Measurements from ENCODE around the gene RFX1. TPM values are rescaled to one million over a fixed set of nuclear protein-coding genes. Genes with fewer than 3 reads are reported as not detected.

Gene RFX1
- total and polyA plus RNA-seq, 8 donors, result 0.58 to 27.2 (median 3.3) TPM

GRCh38 chr19:13989487-13989886 lies 16.6 kb downstream of the RFX1 start:
- Histone ChIP-seq H3K9me3 (no peaks in the 10 kb centered on the region), H3K36me3 (peaks cover 4 to 58% (median 55%) of the 10 kb centered on the region in 4 donors), H3K4me3 (no peak overlapping the region), H3K4me1 (peaks cover 15 to 36% (median 22%) of the 10 kb centered on the region in 4 donors), H3K27ac (no peak overlapping the region), H3K27me3 (no peaks in the 10 kb centered on the region)
- WGBS, 5 donors, result 84 to 90% (median 89%) methylated on average over 7 of the region's 7 CpGs
- TF ChIP-seq CTCF (IDR thresholded peaks at IDR 0.05), result no peak
- no peak for TF ChIP-seq POLR2AphosphoS5 (IDR thresholded peaks at IDR 0.05)
- no peak for TF ChIP-seq POLR2A (IDR thresholded peaks at IDR 0.05)
- TF ChIP-seq EP300 (IDR thresholded peaks at IDR 0.05), result no peak
- intact Hi-C loops (cut with DNase I; ENCODE audit: low total_unique reads), result no loop called here
- DNase-seq, result no peak

- no peaks in the 10 kb centered on the region for H3K27me3 ChIP-seq
- TF ChIP-seq POLR2AphosphoS5 (IDR thresholded peaks at IDR 0.05) (no peak), EP300 (IDR thresholded peaks at IDR 0.05) (no peak), POLR2A (IDR thresholded peaks at IDR 0.05) (no peak), CTCF (IDR thresholded peaks at IDR 0.05) (no peak)
- DNase-seq, result peak in 1 of 2 donors; percentile 45
- peaks cover 15 to 36% (median 22%) of the 10 kb centered on the region in 4 donors for H3K4me1 ChIP-seq
- H3K27ac ChIP-seq, result peak overlapping the region; percentile 77 to 92 (median 85)
- no peaks in the 10 kb centered on the region for H3K9me3 ChIP-seq
- intact Hi-C loops (cut with DNase I; ENCODE audit: low total_unique reads), result no loop called here
- 59 to 66% (median 62%) methylated on average over 17 of the region's 17 CpGs for WGBS, 5 donors
- peaks cover 2 to 59% (median 54%) of the 10 kb centered on the region in 4 donors for H3K36me3 ChIP-seq
- no peak overlapping the region for H3K4me3 ChIP-seq
These were observed 18.8 kb downstream of the RFX1 start for GRCh38 chr19:13987101-13987890.

GRCh38 chr19:13986348-13986904 lies 19.7 kb downstream of the RFX1 start:
- H3K9me3 ChIP-seq, result no peaks in the 10 kb centered on the region
- DNase-seq, result peak; percentile 82 to 93
- intact Hi-C loops (cut with DNase I; ENCODE audit: low total_unique reads), result no loop called here
- H3K4me1 ChIP-seq, result peaks cover 15 to 36% (median 22%) of the 10 kb centered on the region in 4 donors
- 29 to 75% (median 70%) methylated on average over 2 to 19 of the region's 19 CpGs for WGBS, 5 donors
- no peak for TF ChIP-seq CTCF (IDR thresholded peaks at IDR 0.05)
- TF ChIP-seq POLR2A (IDR thresholded peaks at IDR 0.05), result no peak
- TF ChIP-seq POLR2AphosphoS5 (IDR thresholded peaks at IDR 0.05), result peak in 1 of 3 donors; percentile 52
- no peak for TF ChIP-seq EP300 (IDR thresholded peaks at IDR 0.05)
- H3K4me3 ChIP-seq, result no peak overlapping the region
- no peaks in the 10 kb centered on the region for H3K27me3 ChIP-seq
- H3K36me3 ChIP-seq, result peaks cover 4 to 60% (median 54%) of the 10 kb centered on the region in 4 donors
- H3K27ac ChIP-seq, result peak overlapping the region; percentile 77 to 92 (median 85)

GRCh38 chr19:13985771-13986347 lies 20.3 kb downstream of the RFX1 start:
- Histone ChIP-seq H3K27me3 (no peaks in the 10 kb centered on the region), H3K4me1 (peaks cover 15 to 36% (median 22%) of the 10 kb centered on the region in 4 donors), H3K27ac (peak overlapping the region; percentile 77 to 92 (median 85)), H3K9me3 (no peaks in the 10 kb centered on the region), H3K36me3 (peaks cover 4 to 59% (median 52%) of the 10 kb centered on the region in 4 donors), H3K4me3 (no peak overlapping the region)
- TF ChIP-seq CTCF (IDR thresholded peaks at IDR 0.05) (no peak), POLR2AphosphoS5 (IDR thresholded peaks at IDR 0.05) (no peak), POLR2A (IDR thresholded peaks at IDR 0.05) (no peak), EP300 (IDR thresholded peaks at IDR 0.05) (no peak)
- intact Hi-C loops (cut with DNase I; ENCODE audit: low total_unique reads), result no loop called here
- 75 to 80% (median 78%) methylated on average over 9 to 10 of the region's 10 CpGs for WGBS, 5 donors
- DNase-seq, result no peak
